Skeletal muscle satellite cell (primary cell): ENCODE data around the gene SH3GL3.

Experiments
- H3K27me3 ChIP-seq: 2 replicates; pipeline ENCODE4 v1.7.0; 2013; ENCODE audit warnings: low read length; ENCODE audit not compliant: control insufficient read depth, insufficient read depth
- H3K36me3 ChIP-seq: 2 replicates; pipeline ENCODE4 v1.7.0; 2013; ENCODE audit warnings: mild to moderate bottlenecking, control low read depth, low read length; ENCODE audit not compliant: insufficient read depth
- H3K4me1 ChIP-seq: 2 replicates; pipeline ENCODE4 v1.7.0; 2013; ENCODE audit warnings: low read length; ENCODE audit not compliant: control insufficient read depth, insufficient read depth
- H3K4me2 ChIP-seq: 2 replicates; pipeline ENCODE4 v1.7.0; 2013; ENCODE audit warnings: mild to moderate bottlenecking, low read length
- H3K4me3 ChIP-seq: 2 replicates; pipeline ENCODE4 v1.7.0; 2013; ENCODE audit warnings: low read length
- H3K9ac ChIP-seq: 2 replicates; pipeline ENCODE4 v1.7.0; 2013; ENCODE audit warnings: mild to moderate bottlenecking, low read depth, low read length, moderate library complexity
- H3K9me3 ChIP-seq: replicated peaks from 2 replicates; pipeline ENCODE4 v1.7.0; 2013; ENCODE audit warnings: mild to moderate bottlenecking, control low read depth, low read length

Gene SH3GL3

DNA sequence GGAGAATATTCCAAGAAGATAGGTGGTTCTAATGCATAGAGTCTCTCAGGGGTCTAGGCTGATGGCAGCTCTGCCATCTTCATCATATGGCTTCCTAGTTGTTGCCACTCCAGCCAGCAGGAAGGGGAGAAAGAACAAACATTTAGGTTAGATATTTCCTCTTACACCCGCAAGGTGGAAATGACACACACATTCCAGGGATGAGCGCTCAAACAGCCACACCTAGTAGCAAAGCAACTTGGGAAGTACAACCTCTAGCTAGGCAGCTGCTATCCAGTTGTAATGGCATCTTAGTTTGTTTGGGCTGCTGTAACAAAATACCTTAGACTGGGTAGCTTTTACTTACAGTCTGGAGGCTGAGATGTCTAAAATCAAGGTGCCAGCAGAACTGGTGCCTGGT, 154.9 kb downstream of the SH3GL3 start:
- no peaks in the 10 kb centered on the region for H3K36me3 ChIP-seq
- H3K9ac ChIP-seq, result no peak overlapping the region
- no peak overlapping the region for H3K4me2 ChIP-seq
- H3K27me3 ChIP-seq, result no peaks in the 10 kb centered on the region
- H3K4me3 ChIP-seq, result no peak overlapping the region
- H3K9me3 ChIP-seq, result no peaks in the 10 kb centered on the region
- peaks cover 3% of the 10 kb centered on the region for H3K4me1 ChIP-seq

DNA sequence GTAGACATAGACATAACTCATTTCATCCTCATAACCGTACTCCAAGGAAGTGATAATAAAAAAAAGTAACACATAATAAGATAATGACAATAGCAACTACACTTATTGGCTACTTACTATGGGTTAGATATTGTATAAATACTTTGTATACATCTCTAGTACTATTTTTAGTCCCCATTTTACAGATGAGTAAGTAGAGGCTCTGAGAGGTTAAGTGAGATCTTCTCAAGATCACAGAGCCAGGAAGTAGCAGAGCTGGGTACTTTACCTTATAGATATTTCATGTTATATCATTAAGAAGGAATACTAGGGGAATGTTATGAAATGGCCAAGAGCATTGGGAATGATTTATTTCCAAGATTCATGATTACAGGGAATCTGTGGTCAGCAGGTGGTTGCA, 157.4 kb downstream of the SH3GL3 start:
- Histone ChIP-seq H3K36me3 (no peaks in the 10 kb centered on the region), H3K27me3 (no peaks in the 10 kb centered on the region), H3K9ac (no peak overlapping the region), H3K9me3 (no peaks in the 10 kb centered on the region), H3K4me3 (no peak overlapping the region), H3K4me1 (peaks cover 3% of the 10 kb centered on the region), H3K4me2 (no peak overlapping the region)

DNA sequence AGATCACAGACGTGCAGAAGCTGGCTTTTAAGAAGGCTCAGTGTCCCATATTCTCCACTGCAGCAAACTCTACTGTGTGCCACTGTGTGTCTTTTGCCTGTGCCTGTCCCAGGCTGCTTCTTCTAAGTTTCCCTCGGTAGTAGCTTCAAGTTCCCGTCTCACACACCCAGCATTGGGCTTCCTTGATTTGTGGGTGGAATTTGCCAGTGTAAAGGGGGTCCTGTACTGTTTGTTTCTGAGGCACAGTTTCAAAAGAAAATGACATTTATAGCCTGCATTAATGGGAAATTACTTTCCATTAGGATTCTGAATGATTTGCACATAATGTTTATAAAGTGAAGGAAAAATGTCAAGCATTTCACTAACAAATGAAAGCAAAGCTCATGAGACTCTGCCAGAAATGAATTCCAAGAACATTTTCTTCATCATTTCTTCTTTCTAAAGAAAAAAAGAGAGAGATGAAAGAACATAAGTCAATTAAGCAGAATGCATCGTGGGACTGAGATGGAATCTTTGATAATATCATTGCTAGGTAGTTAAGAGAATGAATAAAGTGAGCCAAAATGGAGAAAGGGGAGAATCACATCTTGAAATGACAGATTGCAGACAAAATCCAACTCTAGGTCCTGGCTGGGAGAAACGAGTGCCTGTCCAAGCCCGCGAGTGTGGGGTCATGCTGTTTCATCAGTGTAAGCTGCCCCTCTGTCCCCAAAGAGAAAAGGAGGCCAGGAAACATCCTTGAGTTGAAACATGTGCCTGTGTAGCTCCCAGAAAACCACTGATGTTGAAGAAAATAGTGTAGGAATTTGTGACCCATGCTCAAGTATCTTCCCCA, 158.2 kb downstream of the SH3GL3 start:
- H3K27me3 ChIP-seq, result no peaks in the 10 kb centered on the region
- no peak overlapping the region for H3K4me3 ChIP-seq
- no peaks in the 10 kb centered on the region for H3K36me3 ChIP-seq
- H3K4me1 ChIP-seq, result peaks cover 3% of the 10 kb centered on the region
- no peak overlapping the region for H3K9ac ChIP-seq
- H3K4me2 ChIP-seq, result no peak overlapping the region
- H3K9me3 ChIP-seq, result no peaks in the 10 kb centered on the region

DNA sequence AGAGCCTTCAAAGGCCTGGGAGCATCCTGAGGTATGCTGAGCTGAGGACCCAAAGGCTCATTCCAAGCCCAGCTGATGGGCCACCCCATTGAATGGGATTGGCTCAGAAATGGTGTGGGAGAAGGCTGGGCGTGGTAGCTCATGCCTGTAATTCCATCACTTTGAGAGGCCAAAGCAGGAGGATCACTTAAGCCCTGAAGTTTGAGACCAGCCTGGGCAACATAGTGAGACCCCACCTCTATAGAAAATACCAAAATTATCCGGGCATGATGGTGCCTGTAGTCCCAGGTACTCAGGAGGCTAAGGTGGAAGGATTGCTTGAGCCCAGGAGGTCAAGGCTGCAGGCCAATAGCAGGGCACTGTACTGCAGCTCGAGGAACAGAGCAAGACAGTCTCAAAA, 163.0 kb downstream of the SH3GL3 start:
- Histone ChIP-seq H3K27me3 (no peaks in the 10 kb centered on the region), H3K4me3 (no peak overlapping the region), H3K4me2 (no peak overlapping the region), H3K4me1 (no peaks in the 10 kb centered on the region), H3K9ac (no peak overlapping the region), H3K9me3 (no peaks in the 10 kb centered on the region), H3K36me3 (no peaks in the 10 kb centered on the region)

DNA sequence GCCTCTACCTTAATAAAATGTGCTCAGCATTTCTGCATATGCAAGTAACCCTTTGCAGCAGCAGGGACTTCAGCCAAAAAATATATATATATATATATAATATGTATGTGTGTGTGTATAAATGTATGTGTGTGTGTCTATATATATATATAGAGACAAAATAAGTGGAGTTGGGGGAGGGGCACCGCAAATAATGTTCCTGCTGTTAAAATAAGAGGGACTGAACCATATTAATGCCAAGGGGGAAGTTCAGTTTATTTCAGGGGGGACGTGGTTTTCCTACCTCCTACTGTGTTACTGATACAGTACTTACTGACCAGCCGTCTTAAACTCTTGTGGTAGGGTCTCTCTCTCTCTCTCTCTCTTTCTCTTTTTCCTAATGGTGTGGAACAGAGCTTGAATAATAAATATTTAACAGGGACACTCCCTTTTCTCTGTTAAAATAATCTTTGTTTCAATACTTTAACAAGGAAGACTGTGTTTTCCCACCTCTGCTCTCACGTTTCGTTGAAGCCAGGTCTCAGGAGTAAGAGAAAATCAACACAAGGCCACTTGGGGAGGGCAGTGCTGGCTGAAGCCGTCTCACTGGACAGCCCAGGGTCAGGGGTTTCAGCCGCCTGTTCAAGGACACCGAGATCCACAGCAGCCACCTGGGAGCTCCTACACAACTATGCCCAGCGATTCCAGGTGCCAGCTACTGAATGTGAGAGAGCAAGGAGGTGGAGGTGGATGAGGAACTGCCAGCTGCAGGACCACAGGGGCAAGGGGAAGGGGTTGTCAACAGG, 164.0 kb downstream of the SH3GL3 start:
- no peaks in the 10 kb centered on the region for H3K36me3 ChIP-seq
- H3K27me3 ChIP-seq, result no peaks in the 10 kb centered on the region
- no peaks in the 10 kb centered on the region for H3K4me1 ChIP-seq
- H3K4me2 ChIP-seq, result no peak overlapping the region
- H3K9me3 ChIP-seq, result no peaks in the 10 kb centered on the region
- H3K4me3 ChIP-seq, result no peak overlapping the region
- H3K9ac ChIP-seq, result no peak overlapping the region

DNA sequence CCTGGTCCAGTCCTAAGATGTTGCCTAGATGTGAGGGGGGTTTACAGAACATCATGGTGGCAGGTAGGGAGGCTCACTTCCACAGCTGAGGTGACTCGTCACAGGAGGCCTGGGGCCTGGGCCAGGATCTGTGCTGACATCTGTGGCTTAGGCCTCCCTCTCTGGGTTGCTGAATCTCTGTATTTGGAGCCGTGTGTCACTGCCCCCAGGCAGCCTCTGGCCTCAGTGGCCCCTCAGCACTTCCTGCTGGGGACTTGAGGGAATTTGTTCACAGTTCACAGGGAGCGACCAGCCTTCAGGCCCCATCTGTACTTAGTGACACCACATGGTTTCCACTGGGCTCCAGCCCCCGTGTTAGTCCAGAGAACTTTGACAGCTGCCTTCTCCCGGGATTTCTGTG, 165.1 kb downstream of the SH3GL3 start:
- no peak overlapping the region for H3K9ac ChIP-seq
- H3K4me2 ChIP-seq, result no peak overlapping the region
- no peak overlapping the region for H3K4me3 ChIP-seq
- no peaks in the 10 kb centered on the region for H3K9me3 ChIP-seq
- H3K4me1 ChIP-seq, result no peaks in the 10 kb centered on the region
- no peaks in the 10 kb centered on the region for H3K27me3 ChIP-seq
- H3K36me3 ChIP-seq, result no peaks in the 10 kb centered on the region

DNA sequence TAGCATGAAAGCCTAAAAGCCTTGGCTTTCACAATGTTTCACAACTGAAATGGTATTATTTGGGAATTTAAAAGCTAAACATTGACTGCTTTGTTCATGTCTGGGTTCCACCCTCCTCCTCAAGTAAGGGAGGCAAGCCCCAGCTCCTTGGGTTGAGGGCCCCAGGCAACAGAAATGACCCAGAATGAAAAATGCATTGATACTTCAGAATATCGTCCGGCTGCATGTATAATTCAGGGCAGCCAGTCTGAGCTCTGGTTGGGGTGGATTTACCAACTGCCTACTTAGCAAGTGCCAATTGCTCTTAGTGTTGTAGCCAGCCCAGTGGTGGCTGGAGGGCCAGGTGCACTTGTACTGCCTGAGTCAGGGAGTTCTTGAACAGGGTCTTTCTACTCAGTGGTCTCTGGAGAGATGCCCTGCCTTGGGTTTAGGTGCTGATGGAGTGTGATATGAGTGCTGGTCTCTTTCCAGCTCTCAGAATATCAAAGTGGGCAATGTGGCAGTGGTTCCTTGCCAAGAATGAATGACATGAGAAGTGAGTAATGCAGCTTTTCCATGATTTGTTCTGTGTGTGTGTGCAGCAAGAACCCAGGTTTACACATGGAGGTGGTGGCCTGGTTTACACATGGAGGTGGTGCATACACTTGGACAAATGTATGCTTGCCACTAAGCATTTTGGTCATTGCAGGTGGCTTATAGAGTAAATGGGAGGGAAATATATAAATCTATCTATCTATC, 165.9 kb downstream of the SH3GL3 start:
- Histone ChIP-seq H3K27me3 (no peaks in the 10 kb centered on the region), H3K4me1 (no peaks in the 10 kb centered on the region), H3K4me2 (no peak overlapping the region), H3K4me3 (no peak overlapping the region), H3K9me3 (no peaks in the 10 kb centered on the region), H3K36me3 (no peaks in the 10 kb centered on the region), H3K9ac (no peak overlapping the region)

DNA sequence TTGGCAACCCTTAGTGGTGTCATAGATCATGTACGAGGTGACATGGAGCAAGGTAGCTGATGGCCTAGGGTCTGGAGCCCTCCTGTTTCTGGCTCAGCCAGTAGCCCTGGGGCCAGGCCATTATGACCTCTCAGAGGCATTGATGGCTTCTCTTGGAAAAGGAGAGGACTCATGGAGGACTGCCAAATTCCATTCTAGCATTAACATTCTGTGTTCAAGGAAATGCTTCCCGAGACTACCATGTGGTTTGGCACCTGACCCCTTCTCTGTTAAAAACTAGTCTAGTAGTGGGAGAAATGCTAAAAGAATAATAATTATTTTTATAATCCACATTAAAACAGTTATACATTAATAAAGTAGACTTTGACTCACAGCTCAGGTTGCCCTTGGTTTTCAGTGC, 166.6 kb downstream of the SH3GL3 start:
- H3K9me3 ChIP-seq, result no peaks in the 10 kb centered on the region
- H3K27me3 ChIP-seq, result no peaks in the 10 kb centered on the region
- no peaks in the 10 kb centered on the region for H3K36me3 ChIP-seq
- H3K4me2 ChIP-seq, result no peak overlapping the region
- no peak overlapping the region for H3K4me3 ChIP-seq
- H3K9ac ChIP-seq, result no peak overlapping the region
- H3K4me1 ChIP-seq, result no peaks in the 10 kb centered on the region

DNA sequence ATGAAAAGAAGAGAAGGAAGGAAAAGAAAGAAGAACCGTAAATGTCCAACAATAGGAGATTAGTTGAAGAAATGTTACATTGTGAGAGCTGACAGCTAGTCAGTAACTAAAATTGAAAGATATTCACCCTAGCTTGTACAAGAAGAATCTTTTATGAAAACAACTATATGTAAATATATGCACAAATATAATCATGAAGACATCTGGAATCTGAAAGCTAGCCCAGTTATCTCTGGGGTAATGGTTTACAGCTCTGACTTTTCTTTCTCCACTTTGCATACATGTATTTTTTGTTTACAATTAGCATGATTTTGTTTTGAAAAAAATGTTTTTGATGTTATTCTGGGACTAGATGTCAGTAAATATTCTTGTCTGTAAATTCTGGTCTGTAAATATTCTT, 169.7 kb downstream of the SH3GL3 start:
- H3K36me3 ChIP-seq, result no peaks in the 10 kb centered on the region
- H3K27me3 ChIP-seq, result no peaks in the 10 kb centered on the region
- H3K4me3 ChIP-seq, result no peak overlapping the region

DNA sequence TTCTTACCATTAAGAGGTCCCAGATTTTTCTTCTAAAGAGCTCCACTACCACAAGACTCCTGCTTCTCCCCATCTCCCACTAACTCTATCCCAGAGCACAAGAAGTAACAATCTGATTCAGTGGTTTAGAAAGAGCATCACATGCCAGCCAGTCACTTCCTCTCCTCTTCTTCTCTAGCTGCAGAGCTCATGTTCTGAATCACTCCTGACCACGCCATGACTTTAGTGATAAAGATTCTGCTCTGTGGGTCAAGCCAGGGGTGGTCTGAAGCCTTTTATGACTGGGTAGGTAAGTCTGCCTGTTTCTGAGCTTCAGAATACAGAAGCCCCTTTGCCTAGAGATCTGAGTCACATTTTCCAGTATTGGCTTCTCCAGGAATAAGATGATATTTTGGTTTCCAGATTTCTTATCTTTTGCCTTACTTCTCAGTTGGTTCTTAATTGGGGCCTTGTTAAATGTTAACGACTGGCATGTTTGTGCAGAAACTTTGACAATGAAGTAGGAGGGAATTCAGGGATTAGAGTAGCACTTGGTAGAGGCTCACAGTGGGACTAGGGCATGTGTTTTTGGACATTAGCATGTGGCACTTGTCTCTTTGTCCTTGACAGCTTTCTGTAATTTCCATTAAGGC, 179.1 kb downstream of the SH3GL3 start:
- Histone ChIP-seq H3K4me1 (no peaks in the 10 kb centered on the region), H3K9me3 (no peaks in the 10 kb centered on the region), H3K4me3 (no peak overlapping the region), H3K9ac (no peak overlapping the region), H3K4me2 (no peak overlapping the region), H3K27me3 (no peaks in the 10 kb centered on the region), H3K36me3 (no peaks in the 10 kb centered on the region)

More for the DNA sequence above, 169.7 kb downstream of the SH3GL3 start:
- no peak overlapping the region for H3K4me2 ChIP-seq
- H3K4me1 ChIP-seq, result no peaks in the 10 kb centered on the region
- H3K9ac ChIP-seq, result no peak overlapping the region
- H3K9me3 ChIP-seq, result no peaks in the 10 kb centered on the region

DNA sequence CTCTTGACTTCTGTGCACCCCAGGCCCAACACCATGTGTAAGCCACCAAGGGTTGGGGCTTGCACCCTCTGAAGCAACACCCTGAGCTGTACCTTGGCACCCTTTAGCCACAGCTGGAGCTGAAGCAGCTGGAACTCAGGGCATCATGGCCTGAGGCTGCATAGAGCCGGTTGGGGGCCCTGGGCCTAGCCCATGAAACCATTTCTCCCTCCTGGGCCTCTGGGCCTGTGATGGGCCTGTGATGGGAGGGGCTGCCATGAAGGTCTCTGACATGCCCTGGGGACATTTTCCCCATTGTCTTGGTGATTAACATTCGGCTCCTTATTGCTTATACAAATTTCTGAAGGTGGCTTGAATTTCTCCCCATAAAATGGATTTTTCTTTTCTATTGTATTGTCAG, 184.4 kb downstream of the SH3GL3 start:
- no peak overlapping the region for H3K9ac ChIP-seq
- H3K36me3 ChIP-seq, result no peaks in the 10 kb centered on the region
- no peaks in the 10 kb centered on the region for H3K9me3 ChIP-seq
- H3K4me3 ChIP-seq, result no peak overlapping the region
- H3K4me1 ChIP-seq, result no peaks in the 10 kb centered on the region
- no peak overlapping the region for H3K4me2 ChIP-seq
- H3K27me3 ChIP-seq, result peaks cover 15% of the 10 kb centered on the region
